ENCODE measurements around the gene CARD14.

GRCh38 chr17:80182118-80182844, 12.5 kb downstream of the CARD14 start:
- TF ChIP-seq CTCF (IDR thresholded peaks at IDR 0.05) (no peak), EZH2 (IDR thresholded peaks at IDR 0.05; ENCODE audit: borderline replicate concordance, insufficient read depth, low read depth, low read length, poor library complexity, severe bottlenecking) (no peak)

Data from B cell (primary cell).